SK-N-SH treated with all-trans-retinoic acid at 6 μM for 48 hours (cell line): ENCODE data around the gene CCR3.

ENCODE experiments used
- ATAC-seq: fragments of 200-7000 bp; cut with Tn5 transposase; 3 replicates; pipeline ENCODE4 v1.9.1; 2020; ENCODE audit warnings: mild to moderate bottlenecking, moderate library complexity
- ARNTL ChIP-seq: fragments of 450-650 bp; formaldehyde crosslinking; IDR thresholded peaks from 2 replicates; pipeline ENCODE4 v1.5.0; 2020; ENCODE audit warnings: low read depth, mild to moderate bottlenecking, moderate library complexity, borderline replicate concordance
- BACH2 ChIP-seq: fragments of 250-450 bp; sonication (Bioruptor Pico); IDR thresholded peaks from 2 replicates; pipeline ENCODE4 v1.9.0; 2021; ENCODE audit warnings: mild to moderate bottlenecking, borderline replicate concordance
- CSDC2 ChIP-seq: fragments of 250-450 bp; sonication (Bioruptor Pico); IDR thresholded peaks from 2 replicates; pipeline ENCODE4 v1.5.0; 2020; ENCODE audit warnings: mild to moderate bottlenecking, moderate library complexity
- GLIS3 ChIP-seq: fragments of 250-450 bp; sonication (Bioruptor Pico); IDR thresholded peaks from 2 replicates; pipeline ENCODE4 v1.5.0; 2020; ENCODE audit warnings: mild to moderate bottlenecking, moderate library complexity
- ISL1 ChIP-seq: fragments of 250-450 bp; sonication (Bioruptor Pico); IDR thresholded peaks from 2 replicates; pipeline ENCODE4 v2.1.2; 2022; ENCODE audit warnings: mild to moderate bottlenecking, moderate library complexity
- OSR1 ChIP-seq: fragments of 250-450 bp; sonication (Bioruptor Pico); IDR thresholded peaks from 2 replicates; pipeline ENCODE4 v1.8.0; 2022; ENCODE audit warnings: moderate library complexity, mild to moderate bottlenecking, inconsistent platforms
- RARB ChIP-seq: fragments of 250-450 bp; sonication (Bioruptor Pico); IDR thresholded peaks from 2 replicates; pipeline ENCODE4 v1.8.0; 2021; ENCODE audit warnings: mild to moderate bottlenecking, moderate library complexity
- SNAI2 ChIP-seq: fragments of 250-450 bp; sonication (Bioruptor Pico); IDR thresholded peaks from 2 replicates; pipeline ENCODE4 v1.5.0; 2020; ENCODE audit warnings: mild to moderate bottlenecking, moderate library complexity
- TCF4 ChIP-seq: fragments of 250-450 bp; sonication (Bioruptor Pico); IDR thresholded peaks from 2 replicates; pipeline ENCODE4 v1.8.0; 2021; ENCODE audit warnings: mild to moderate bottlenecking, moderate library complexity, borderline replicate concordance
- TOX ChIP-seq: fragments of 250-450 bp; sonication (Bioruptor Pico); IDR thresholded peaks from 2 replicates; pipeline ENCODE4 v1.8.0; 2021; ENCODE audit warnings: mild to moderate bottlenecking, moderate library complexity, borderline replicate concordance
- ZC3H10 ChIP-seq: fragments of 250-450 bp; sonication (Bioruptor Pico); IDR thresholded peaks from 2 replicates; pipeline ENCODE4 v1.5.1; 2021; ENCODE audit warnings: mild to moderate bottlenecking, moderate library complexity
- ZFP3 ChIP-seq: fragments of 250-450 bp; sonication (Bioruptor Pico); IDR thresholded peaks from 2 replicates; pipeline ENCODE4 v1.5.0; 2020; ENCODE audit warnings: mild to moderate bottlenecking, moderate library complexity
- ZNF565 ChIP-seq: fragments of 450-650 bp; formaldehyde crosslinking; conservative IDR thresholded peaks from 2 replicates; pipeline ENCODE4 v1.5.0; 2020; ENCODE audit warnings: low read depth, mild to moderate bottlenecking, moderate library complexity
- ZNF8 ChIP-seq: fragments of 450-650 bp; formaldehyde crosslinking; IDR thresholded peaks from 2 replicates; pipeline ENCODE4 v1.5.0; 2020; ENCODE audit warnings: mild to moderate bottlenecking, moderate library complexity
- TF ChIP-seq, protein P1 (sequence below): fragments of 250-450 bp; sonication (Bioruptor Pico); IDR thresholded peaks from 2 replicates; pipeline ENCODE4 v1.8.0; 2020; ENCODE audit warnings: mild to moderate bottlenecking, moderate library complexity, borderline replicate concordance
- TF ChIP-seq, protein P2 (sequence below): fragments of 250-450 bp; sonication (Bioruptor Pico); IDR thresholded peaks from 2 replicates; pipeline ENCODE4 v1.5.1; 2021; ENCODE audit warnings: mild to moderate bottlenecking, moderate library complexity
- TF ChIP-seq, protein P3 (sequence below): fragments of 250-450 bp; sonication (Bioruptor Pico); IDR thresholded peaks from 2 replicates; pipeline ENCODE4 v1.5.0; 2020; ENCODE audit warnings: mild to moderate bottlenecking, moderate library complexity
- TF ChIP-seq, protein P4 (sequence below): fragments of 250-450 bp; sonication (Bioruptor Pico); IDR thresholded peaks from 2 replicates; pipeline ENCODE4 v1.8.0; 2021; ENCODE audit warnings: low read depth, mild to moderate bottlenecking, moderate library complexity, borderline replicate concordance

The CCR3 gene

DNA sequence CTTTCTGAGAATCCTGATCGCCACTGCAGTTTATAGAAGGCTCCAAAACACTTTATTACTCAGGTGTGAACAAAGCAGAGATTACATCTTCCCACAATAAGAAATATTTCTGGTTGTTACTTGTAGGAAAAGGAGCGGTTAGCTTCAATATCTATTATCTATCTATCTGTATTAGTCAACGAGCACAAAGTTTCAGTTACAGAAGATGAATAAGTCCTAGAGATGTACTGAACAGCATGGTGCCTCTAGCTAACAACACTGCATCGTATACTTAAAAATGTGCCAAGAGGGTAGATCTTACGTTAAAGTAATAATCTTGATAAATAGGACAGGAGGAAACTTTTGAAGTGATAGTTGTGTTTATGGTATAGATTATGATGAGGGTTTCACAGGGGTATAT lies 10.9 kb upstream of the CCR3 start:
- ATAC-seq, result no peak
- no peak for TF ChIP-seq BACH2 (CRISPR knock-in tag)
- no peak for TF ChIP-seq OSR1 (CRISPR knock-in tag)
- no peak for TF ChIP-seq ZNF565 (CRISPR knock-in tag)
- no peak for TF ChIP-seq ISL1
- TF ChIP-seq, protein P1, sequence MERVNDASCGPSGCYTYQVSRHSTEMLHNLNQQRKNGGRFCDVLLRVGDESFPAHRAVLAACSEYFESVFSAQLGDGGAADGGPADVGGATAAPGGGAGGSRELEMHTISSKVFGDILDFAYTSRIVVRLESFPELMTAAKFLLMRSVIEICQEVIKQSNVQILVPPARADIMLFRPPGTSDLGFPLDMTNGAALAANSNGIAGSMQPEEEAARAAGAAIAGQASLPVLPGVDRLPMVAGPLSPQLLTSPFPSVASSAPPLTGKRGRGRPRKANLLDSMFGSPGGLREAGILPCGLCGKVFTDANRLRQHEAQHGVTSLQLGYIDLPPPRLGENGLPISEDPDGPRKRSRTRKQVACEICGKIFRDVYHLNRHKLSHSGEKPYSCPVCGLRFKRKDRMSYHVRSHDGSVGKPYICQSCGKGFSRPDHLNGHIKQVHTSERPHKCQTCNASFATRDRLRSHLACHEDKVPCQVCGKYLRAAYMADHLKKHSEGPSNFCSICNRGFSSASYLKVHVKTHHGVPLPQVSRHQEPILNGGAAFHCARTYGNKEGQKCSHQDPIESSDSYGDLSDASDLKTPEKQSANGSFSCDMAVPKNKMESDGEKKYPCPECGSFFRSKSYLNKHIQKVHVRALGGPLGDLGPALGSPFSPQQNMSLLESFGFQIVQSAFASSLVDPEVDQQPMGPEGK, result no peak
- no peak for TF ChIP-seq ZFP3 (CRISPR knock-in tag)
- TF ChIP-seq RARB, result no peak
- TF ChIP-seq CSDC2 (CRISPR knock-in tag), result no peak
- TF ChIP-seq ZNF8 (CRISPR knock-in tag), result no peak
- TF ChIP-seq, all 23 proteins: peak for 0

DNA sequence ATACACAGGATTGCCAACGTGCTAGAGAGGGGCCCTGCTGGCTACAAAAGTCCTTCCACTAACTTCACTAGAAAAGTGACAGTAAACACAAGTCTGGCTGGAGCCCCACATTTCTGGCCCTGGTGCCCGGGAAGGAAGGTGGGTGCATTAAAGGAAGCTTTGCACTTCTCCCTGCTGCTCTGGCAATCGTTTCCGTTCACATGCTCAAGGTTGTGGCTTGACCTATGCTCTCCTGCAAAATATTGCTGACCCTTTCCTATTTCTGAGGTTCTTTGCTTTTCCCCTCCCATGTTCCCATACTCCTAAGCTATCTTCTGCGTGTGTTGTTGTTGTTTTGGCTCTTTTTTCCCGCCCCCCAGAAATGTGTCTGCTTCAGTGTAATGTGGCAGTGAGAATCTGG lies 9.1 kb upstream of the CCR3 start:
- ATAC-seq, result no peak

DNA sequence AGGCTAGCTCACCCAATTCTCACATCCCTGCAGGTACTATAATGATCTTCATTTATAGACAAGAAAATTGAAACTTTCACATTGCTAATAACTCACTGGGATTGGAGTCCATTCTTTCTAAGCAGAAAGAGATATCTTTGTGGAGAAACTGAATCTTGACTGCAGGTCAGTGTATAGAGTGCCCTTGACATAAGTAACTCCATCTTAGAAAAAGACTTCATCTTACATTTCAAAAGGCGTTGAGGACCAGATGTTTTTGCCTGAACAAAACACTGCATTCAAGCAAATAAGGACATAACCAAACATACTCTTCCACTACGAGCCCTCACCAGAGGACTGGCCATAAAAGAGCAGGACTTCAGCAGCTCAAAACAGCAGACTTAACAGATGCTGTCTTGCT lies 6.8 kb upstream of the CCR3 start:
- TF ChIP-seq ARNTL (CRISPR knock-in tag), result no peak
- TF ChIP-seq ZNF565 (CRISPR knock-in tag), result no peak
- TF ChIP-seq RARB, result no peak
- TF ChIP-seq, protein P2, sequence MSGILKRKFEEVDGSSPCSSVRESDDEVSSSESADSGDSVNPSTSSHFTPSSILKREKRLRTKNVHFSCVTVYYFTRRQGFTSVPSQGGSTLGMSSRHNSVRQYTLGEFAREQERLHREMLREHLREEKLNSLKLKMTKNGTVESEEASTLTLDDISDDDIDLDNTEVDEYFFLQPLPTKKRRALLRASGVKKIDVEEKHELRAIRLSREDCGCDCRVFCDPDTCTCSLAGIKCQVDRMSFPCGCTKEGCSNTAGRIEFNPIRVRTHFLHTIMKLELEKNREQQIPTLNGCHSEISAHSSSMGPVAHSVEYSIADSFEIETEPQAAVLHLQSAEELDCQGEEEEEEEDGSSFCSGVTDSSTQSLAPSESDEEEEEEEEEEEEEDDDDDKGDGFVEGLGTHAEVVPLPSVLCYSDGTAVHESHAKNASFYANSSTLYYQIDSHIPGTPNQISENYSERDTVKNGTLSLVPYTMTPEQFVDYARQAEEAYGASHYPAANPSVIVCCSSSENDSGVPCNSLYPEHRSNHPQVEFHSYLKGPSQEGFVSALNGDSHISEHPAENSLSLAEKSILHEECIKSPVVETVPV, result no peak
- TF ChIP-seq, protein P3, sequence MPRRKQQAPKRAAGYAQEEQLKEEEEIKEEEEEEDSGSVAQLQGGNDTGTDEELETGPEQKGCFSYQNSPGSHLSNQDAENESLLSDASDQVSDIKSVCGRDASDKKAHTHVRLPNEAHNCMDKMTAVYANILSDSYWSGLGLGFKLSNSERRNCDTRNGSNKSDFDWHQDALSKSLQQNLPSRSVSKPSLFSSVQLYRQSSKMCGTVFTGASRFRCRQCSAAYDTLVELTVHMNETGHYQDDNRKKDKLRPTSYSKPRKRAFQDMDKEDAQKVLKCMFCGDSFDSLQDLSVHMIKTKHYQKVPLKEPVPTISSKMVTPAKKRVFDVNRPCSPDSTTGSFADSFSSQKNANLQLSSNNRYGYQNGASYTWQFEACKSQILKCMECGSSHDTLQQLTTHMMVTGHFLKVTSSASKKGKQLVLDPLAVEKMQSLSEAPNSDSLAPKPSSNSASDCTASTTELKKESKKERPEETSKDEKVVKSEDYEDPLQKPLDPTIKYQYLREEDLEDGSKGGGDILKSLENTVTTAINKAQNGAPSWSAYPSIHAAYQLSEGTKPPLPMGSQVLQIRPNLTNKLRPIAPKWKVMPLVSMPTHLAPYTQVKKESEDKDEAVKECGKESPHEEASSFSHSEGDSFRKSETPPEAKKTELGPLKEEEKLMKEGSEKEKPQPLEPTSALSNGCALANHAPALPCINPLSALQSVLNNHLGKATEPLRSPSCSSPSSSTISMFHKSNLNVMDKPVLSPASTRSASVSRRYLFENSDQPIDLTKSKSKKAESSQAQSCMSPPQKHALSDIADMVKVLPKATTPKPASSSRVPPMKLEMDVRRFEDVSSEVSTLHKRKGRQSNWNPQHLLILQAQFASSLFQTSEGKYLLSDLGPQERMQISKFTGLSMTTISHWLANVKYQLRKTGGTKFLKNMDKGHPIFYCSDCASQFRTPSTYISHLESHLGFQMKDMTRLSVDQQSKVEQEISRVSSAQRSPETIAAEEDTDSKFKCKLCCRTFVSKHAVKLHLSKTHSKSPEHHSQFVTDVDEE (CRISPR knock-in tag), result no peak
- no peak for TF ChIP-seq BACH2 (CRISPR knock-in tag)
- TF ChIP-seq, protein P4, sequence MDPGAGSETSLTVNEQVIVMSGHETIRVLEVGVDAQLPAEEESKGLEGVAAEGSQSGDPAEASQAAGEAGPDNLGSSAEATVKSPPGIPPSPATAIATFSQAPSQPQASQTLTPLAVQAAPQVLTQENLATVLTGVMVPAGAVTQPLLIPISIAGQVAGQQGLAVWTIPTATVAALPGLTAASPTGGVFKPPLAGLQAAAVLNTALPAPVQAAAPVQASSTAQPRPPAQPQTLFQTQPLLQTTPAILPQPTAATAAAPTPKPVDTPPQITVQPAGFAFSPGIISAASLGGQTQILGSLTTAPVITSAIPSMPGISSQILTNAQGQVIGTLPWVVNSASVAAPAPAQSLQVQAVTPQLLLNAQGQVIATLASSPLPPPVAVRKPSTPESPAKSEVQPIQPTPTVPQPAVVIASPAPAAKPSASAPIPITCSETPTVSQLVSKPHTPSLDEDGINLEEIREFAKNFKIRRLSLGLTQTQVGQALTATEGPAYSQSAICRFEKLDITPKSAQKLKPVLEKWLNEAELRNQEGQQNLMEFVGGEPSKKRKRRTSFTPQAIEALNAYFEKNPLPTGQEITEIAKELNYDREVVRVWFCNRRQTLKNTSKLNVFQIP (CRISPR knock-in tag), result no peak
- TF ChIP-seq TCF4 (CRISPR knock-in tag), result no peak
- TF ChIP-seq ZC3H10 (CRISPR knock-in tag), result no peak
- TF ChIP-seq SNAI2 (CRISPR knock-in tag), result no peak
- no peak for TF ChIP-seq ZNF8 (CRISPR knock-in tag)
- no peak for TF ChIP-seq ISL1
- ATAC-seq, result no peak

More for the DNA sequence above, 9.1 kb upstream of the CCR3 start:
- TF ChIP-seq, protein P4 (CRISPR knock-in tag), result no peak
- TF ChIP-seq TCF4 (CRISPR knock-in tag), result no peak

DNA sequence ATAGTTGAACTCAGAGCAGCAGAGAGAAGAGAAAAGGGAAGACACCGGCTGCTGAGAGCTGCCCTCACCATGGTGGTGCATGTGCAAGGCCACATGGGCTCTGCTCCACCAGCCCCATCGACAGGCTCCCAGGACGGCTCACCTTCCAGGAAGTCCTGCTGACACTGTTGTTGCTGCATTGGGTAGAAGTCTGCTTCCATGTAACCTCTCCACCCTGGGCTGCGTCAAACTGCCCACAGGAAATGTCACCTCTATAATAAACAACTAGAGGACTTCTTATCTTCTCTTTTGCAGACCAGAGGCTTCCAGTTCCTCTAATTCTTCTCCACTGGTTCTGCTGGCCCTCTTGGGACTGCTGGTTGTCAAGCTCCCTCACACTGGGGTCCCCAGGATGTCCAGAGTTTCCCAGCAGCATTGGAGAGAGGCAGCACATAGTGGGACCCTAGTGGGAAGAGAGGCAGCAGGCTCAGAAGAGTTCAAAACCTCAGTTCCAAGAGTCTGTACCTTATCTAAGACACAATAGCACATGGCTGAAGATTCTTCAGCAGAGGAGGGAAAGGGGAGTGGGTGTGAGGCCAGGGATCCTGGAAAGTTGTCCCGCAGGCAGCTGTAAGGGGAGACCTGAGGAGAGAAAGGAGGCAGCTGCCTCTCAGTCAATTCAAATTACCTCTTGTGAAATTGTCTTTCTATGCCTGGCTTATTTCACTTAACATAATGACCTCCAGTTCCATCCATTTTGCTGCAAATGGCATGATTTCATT lies 5.8 kb upstream of the CCR3 start:
- no peak for ATAC-seq
- TF ChIP-seq, protein P3 (CRISPR knock-in tag), result no peak
- TF ChIP-seq GLIS3, result no peak
- no peak for TF ChIP-seq TOX
- no peak for TF ChIP-seq ZFP3 (CRISPR knock-in tag)
- TF ChIP-seq ZC3H10 (CRISPR knock-in tag), result no peak
- TF ChIP-seq, all 23 proteins: peak for 0
